ENCODE measurements around the gene ARL5C.

The ARL5C gene

GRCh38 chr17:39208893-39209292 is 42.9 kb upstream of the ARL5C start:
- 82% methylated on average over 6 of the region's 8 CpGs for WGBS (ENCODE audit: insufficient coverage)
- no peak overlapping the region for H3K27ac ChIP-seq (ENCODE audit: insufficient read depth in 1 of 2, low read depth in 1 of 2, low read length in 2 of 2, poor library complexity in 1 of 2, severe bottlenecking in 2 of 2)

GRCh38 chr17:39208136-39208535 is 42.2 kb upstream of the ARL5C start:
- Histone ChIP-seq H3K27me3 (replicated peaks in 2 of 5; ENCODE audit: control insufficient read depth in 4 of 5, insufficient read depth in 5 of 5, low read length in 4 of 5) (peaks cover 0 to 5% (median 0%) of the 10 kb centered on the region in 5 experiments), H3K4me1 (ENCODE audit: control extremely low read depth in 1 of 4, control insufficient read depth in 4 of 4, insufficient read depth in 4 of 4, low read length in 3 of 4) (peaks cover 0 to 32% (median 26%) of the 10 kb centered on the region in 4 experiments), H3K4me3 (ENCODE audit: control insufficient read depth in 1 of 7, extremely low read depth in 1 of 7, insufficient read depth in 4 of 7, low read depth in 2 of 7, low read length in 6 of 7) (no peak overlapping the region), H3K36me3 (ENCODE audit: control insufficient read depth in 4 of 4, insufficient read depth in 4 of 4, low read length in 3 of 4) (peaks cover 12 to 21% (median 18%) of the 10 kb centered on the region in 4 experiments), H3K9me3 (ENCODE audit: control extremely low read depth in 1 of 5, control insufficient read depth in 4 of 5, insufficient read depth in 2 of 5, low read depth in 1 of 5, low read length in 4 of 5) (no peaks in the 10 kb centered on the region), H3K27ac (ENCODE audit: insufficient read depth in 1 of 2, low read depth in 1 of 2, low read length in 2 of 2, poor library complexity in 1 of 2, severe bottlenecking in 2 of 2) (no peak overlapping the region)
- POLR2A ChIA-PET: interaction anchor here (1.0 to 1.6 kb wide), 2 partner anchors 9 to 36 kb away, joined by 3 to 8 read pairs; partner anchors contain the start of gene RPL19
- CTCF ChIA-PET: interaction anchor here (0.6 to 13.9 kb wide), 3 partner anchors 32 to 320 kb away, joined by 4 to 425 read pairs (median 5); no protein-coding TSS in a partner anchor
- 63% methylated on average over 5 of the region's 7 CpGs for WGBS (ENCODE audit: insufficient coverage)
- no peak for DNase-seq

More at GRCh38 chr17:39208893-39209292, 42.9 kb upstream of the ARL5C start:
- peaks cover 0 to 32% (median 26%) of the 10 kb centered on the region in 4 experiments for H3K4me1 ChIP-seq (ENCODE audit: control extremely low read depth in 1 of 4, control insufficient read depth in 4 of 4, insufficient read depth in 4 of 4, low read length in 3 of 4)
- peaks cover 0 to 5% (median 0%) of the 10 kb centered on the region in 5 experiments for H3K27me3 ChIP-seq (replicated peaks in 2 of 5; ENCODE audit: control insufficient read depth in 4 of 5, insufficient read depth in 5 of 5, low read length in 4 of 5)
- peak in 1 of 3 donors; percentile 49 for DNase-seq
- ChIA-PET CTCF (interaction anchor here (0.6 to 13.9 kb wide), 6 partner anchors 9 to 321 kb away, joined by 3 to 425 read pairs (median 4); partner anchors contain the start of gene RPL19), POLR2A (interaction anchor here (1.0 kb wide), 1 partner anchor 9 kb away, joined by 3 read pairs; the partner anchor contains the start of gene RPL19)
- no peaks in the 10 kb centered on the region for H3K9me3 ChIP-seq (ENCODE audit: control extremely low read depth in 1 of 5, control insufficient read depth in 4 of 5, insufficient read depth in 2 of 5, low read depth in 1 of 5, low read length in 4 of 5)
- peaks cover 5 to 14% (median 11%) of the 10 kb centered on the region in 4 experiments for H3K36me3 ChIP-seq (ENCODE audit: control insufficient read depth in 4 of 4, insufficient read depth in 4 of 4, low read length in 3 of 4)
- no peak overlapping the region for H3K4me3 ChIP-seq (ENCODE audit: control insufficient read depth in 1 of 7, extremely low read depth in 1 of 7, insufficient read depth in 4 of 7, low read depth in 2 of 7, low read length in 6 of 7)

GRCh38 chr17:39205112-39205526 is 39.2 kb upstream of the ARL5C start:
- ChIA-PET POLR2A (interaction anchor here (0.6 kb wide), 2 partner anchors 26 to 33 kb away, joined by 3 read pairs; no protein-coding TSS in a partner anchor), CTCF (interaction anchor here (0.9 to 13.9 kb wide), 4 partner anchors 17 to 65 kb away, joined by 3 to 425 read pairs (median 8); no protein-coding TSS in a partner anchor)
- Histone ChIP-seq H3K4me3 (ENCODE audit: control insufficient read depth in 1 of 7, extremely low read depth in 1 of 7, insufficient read depth in 4 of 7, low read depth in 2 of 7, low read length in 6 of 7) (no peak overlapping the region), H3K27me3 (replicated peaks in 2 of 5; ENCODE audit: control insufficient read depth in 4 of 5, insufficient read depth in 5 of 5, low read length in 4 of 5) (no peaks in the 10 kb centered on the region), H3K36me3 (ENCODE audit: control insufficient read depth in 4 of 4, insufficient read depth in 4 of 4, low read length in 3 of 4) (peaks cover 17 to 40% (median 33%) of the 10 kb centered on the region in 4 experiments), H3K4me1 (ENCODE audit: control extremely low read depth in 1 of 4, control insufficient read depth in 4 of 4, insufficient read depth in 4 of 4, low read length in 3 of 4) (peaks cover 0 to 43% (median 37%) of the 10 kb centered on the region in 4 experiments), H3K9me3 (ENCODE audit: control extremely low read depth in 1 of 5, control insufficient read depth in 4 of 5, insufficient read depth in 2 of 5, low read depth in 1 of 5, low read length in 4 of 5) (no peaks in the 10 kb centered on the region), H3K27ac (ENCODE audit: insufficient read depth in 1 of 2, low read depth in 1 of 2, low read length in 2 of 2, poor library complexity in 1 of 2, severe bottlenecking in 2 of 2) (no peak overlapping the region)
- 95% methylated on average over 2 of the region's 3 CpGs for WGBS (ENCODE audit: insufficient coverage)
- no peak for DNase-seq

GRCh38 chr17:39204245-39204644 is 38.3 kb upstream of the ARL5C start:
- H3K4me3 ChIP-seq (ENCODE audit: control insufficient read depth in 1 of 7, extremely low read depth in 1 of 7, insufficient read depth in 4 of 7, low read depth in 2 of 7, low read length in 6 of 7): no peak overlapping the region
- ChIA-PET CTCF (interaction anchor here (13.9 kb wide), 1 partner anchor 35 kb away, joined by 425 read pairs; no protein-coding TSS in a partner anchor), POLR2A (interaction anchor here (0.5 kb wide), 1 partner anchor 21 kb away, joined by 3 read pairs; the partner anchor contains the start of gene STAC2)
- H3K36me3 ChIP-seq (ENCODE audit: control insufficient read depth in 4 of 4, insufficient read depth in 4 of 4, low read length in 3 of 4): peaks cover 17 to 40% (median 33%) of the 10 kb centered on the region in 4 experiments
- DNase-seq: no peak
- WGBS (ENCODE audit: insufficient coverage): 97% methylated on average over 7 of the region's 8 CpGs
- no peaks in the 10 kb centered on the region for H3K27me3 ChIP-seq (replicated peaks in 2 of 5; ENCODE audit: control insufficient read depth in 4 of 5, insufficient read depth in 5 of 5, low read length in 4 of 5)
- no peak overlapping the region for H3K27ac ChIP-seq (ENCODE audit: insufficient read depth in 1 of 2, low read depth in 1 of 2, low read length in 2 of 2, poor library complexity in 1 of 2, severe bottlenecking in 2 of 2)
- H3K9me3 ChIP-seq (ENCODE audit: control extremely low read depth in 1 of 5, control insufficient read depth in 4 of 5, insufficient read depth in 2 of 5, low read depth in 1 of 5, low read length in 4 of 5): no peaks in the 10 kb centered on the region
- peaks cover 0 to 40% (median 34%) of the 10 kb centered on the region in 4 experiments for H3K4me1 ChIP-seq (ENCODE audit: control extremely low read depth in 1 of 4, control insufficient read depth in 4 of 4, insufficient read depth in 4 of 4, low read length in 3 of 4)

- CTCF ChIA-PET: interaction anchor here (13.9 kb wide), 1 partner anchor 39 kb away, joined by 425 read pairs; no protein-coding TSS in a partner anchor
- WGBS (ENCODE audit: insufficient coverage): 57% methylated on average over 7 of the region's 11 CpGs
- POLR2A ChIA-PET: no interaction called here
- H3K9me3 ChIP-seq (ENCODE audit: control extremely low read depth in 1 of 5, control insufficient read depth in 4 of 5, insufficient read depth in 2 of 5, low read depth in 1 of 5, low read length in 4 of 5): no peaks in the 10 kb centered on the region
- peak overlapping the region; percentile 100 for H3K27ac ChIP-seq (ENCODE audit: insufficient read depth in 1 of 2, low read depth in 1 of 2, low read length in 2 of 2, poor library complexity in 1 of 2, severe bottlenecking in 2 of 2)
- no peaks in the 10 kb centered on the region for H3K27me3 ChIP-seq (replicated peaks in 2 of 5; ENCODE audit: control insufficient read depth in 4 of 5, insufficient read depth in 5 of 5, low read length in 4 of 5)
- H3K4me1 ChIP-seq (ENCODE audit: control extremely low read depth in 1 of 4, control insufficient read depth in 4 of 4, insufficient read depth in 4 of 4, low read length in 3 of 4): peaks cover 7 to 58% (median 47%) of the 10 kb centered on the region in 4 experiments
- DNase-seq: peak in 2 of 3 donors; percentile 25 to 32
- peaks cover 17 to 40% (median 33%) of the 10 kb centered on the region in 4 experiments for H3K36me3 ChIP-seq (ENCODE audit: control insufficient read depth in 4 of 4, insufficient read depth in 4 of 4, low read length in 3 of 4)
- H3K4me3 ChIP-seq (ENCODE audit: control insufficient read depth in 1 of 7, extremely low read depth in 1 of 7, insufficient read depth in 4 of 7, low read depth in 2 of 7, low read length in 6 of 7): peak overlapping the region; percentile 21 to 100 (median 89)
These were observed 35.1 kb upstream of the ARL5C start for GRCh38 chr17:39200957-39201510.

GRCh38 chr17:39200070-39200879 is 34.3 kb upstream of the ARL5C start, which contains the start of gene RPL19:
Gene RPL19, plus strand, starts transcription at chr17:39200283. Its CDS starts 62 bp downstream, at chr17:39200345.
- H3K27me3 ChIP-seq (replicated peaks in 2 of 5; ENCODE audit: control insufficient read depth in 4 of 5, insufficient read depth in 5 of 5, low read length in 4 of 5): no peaks in the 10 kb centered on the region
- H3K4me1 ChIP-seq (ENCODE audit: control extremely low read depth in 1 of 4, control insufficient read depth in 4 of 4, insufficient read depth in 4 of 4, low read length in 3 of 4): peaks cover 7 to 65% (median 54%) of the 10 kb centered on the region in 4 experiments
- peak; percentile 24 to 55 (median 45) for DNase-seq
- peaks cover 17 to 40% (median 33%) of the 10 kb centered on the region in 4 experiments for H3K36me3 ChIP-seq (ENCODE audit: control insufficient read depth in 4 of 4, insufficient read depth in 4 of 4, low read length in 3 of 4)
- peak within 1 kb of the TSS; percentile 100 for H3K27ac ChIP-seq (ENCODE audit: insufficient read depth in 1 of 2, low read depth in 1 of 2, low read length in 2 of 2, poor library complexity in 1 of 2, severe bottlenecking in 2 of 2)
- ChIA-PET POLR2A (interaction anchor here (0.8 to 1.5 kb wide), 3 partner anchors 8 to 17 kb away, joined by 3 to 6 read pairs (median 3); no protein-coding TSS in a partner anchor), CTCF (interaction anchor here (0.6 to 13.9 kb wide), 6 partner anchors 9 to 223 kb away, joined by 3 to 425 read pairs (median 3); no protein-coding TSS in a partner anchor)
- H3K9me3 ChIP-seq (ENCODE audit: control extremely low read depth in 1 of 5, control insufficient read depth in 4 of 5, insufficient read depth in 2 of 5, low read depth in 1 of 5, low read length in 4 of 5): no peaks in the 10 kb centered on the region
- WGBS (ENCODE audit: insufficient coverage): 0% methylated on average over 36 of the region's 52 CpGs
- peak within 1 kb of the TSS; percentile 80 to 100 (median 89) for H3K4me3 ChIP-seq (ENCODE audit: control insufficient read depth in 1 of 7, extremely low read depth in 1 of 7, insufficient read depth in 4 of 7, low read depth in 2 of 7, low read length in 6 of 7)
